HepG2 (cell line): Measurements from ENCODE around the gene MCM3. TPM values are rescaled to one million over a fixed set of nuclear protein-coding genes. Genes with fewer than 3 reads are reported as not detected.

Experiments used
- ATAC-seq: fragments of 200-7000 bp; cut with Tn5 transposase; 3 replicates; pipeline ENCODE4 v1.9.1; 2020; ENCODE audit warnings: mild to moderate bottlenecking, moderate library complexity
- BruUV-seq: library from RNA; stranded (reverse); fragments of 400-500 nt; replicated peaks from 2 replicates; lab custom pipeline; 2021; lab: Mats Ljungman, UMichigan
- CTCF ChIA-PET: fragments of 300-600 bp; formaldehyde crosslinking; extraction: SDS; loops from one replicate; lab custom pipeline; 2021; ENCODE audit warnings: low total read pairs, inconsistent platforms, low intra/inter-chr PET ratio; lab: Yijun Ruan, JAX
- POLR2A ChIA-PET: fragments of 350-600 bp; sonication (Branson Sonifier 250); formaldehyde crosslinking; loops from one replicate; lab custom pipeline; 2020; ENCODE audit warnings: antibody characterized with exemption, inconsistent platforms; lab: Yijun Ruan, JAX
- DNase-seq: peaks from one replicate; pipeline ENCODE4 v3.0.0-alpha.2; 2015; ENCODE audit warnings: low spot score
- FAIRE-seq: peaks from 3 replicates; lab custom pipeline; 2011; peaks lifted over from hg19 to GRCh38; lab: Jason Lieb, UNC
- H2AFZ ChIP-seq: one replicate; pipeline ENCODE4 v1.6.1; 2011; ENCODE audit warnings: low read length, inconsistent platforms
- H3K27ac ChIP-seq: fragments of 300-600 bp; 3 replicates; pipeline ENCODE4 v1.8.0; 2011; ENCODE audit warnings: mixed run types, mild to moderate bottlenecking, mixed read lengths, low read length, inconsistent platforms; ENCODE audit not compliant: insufficient read depth; ENCODE audit errors: extremely low read length
- H3K27me3 ChIP-seq, 2 experiments: fragments of 200-600 bp in 1 of 2; 2 replicates in 1 of 2; 3 replicates in 1 of 2; pipeline versions ENCODE4 v1.6.0 to v1.8.0; 2011; ENCODE audit warnings: low read length in 2 of 2, mild to moderate bottlenecking in 2 of 2, moderate library complexity in 2 of 2, inconsistent platforms in 1 of 2; ENCODE audit not compliant: insufficient read depth in 2 of 2, control insufficient read depth in 1 of 2
- H3K36me3 ChIP-seq, 2 experiments: fragments of 200-600 bp in 1 of 2; replicated peaks in 1 of 2; 2 replicates in 1 of 2; 3 replicates in 1 of 2; pipeline versions ENCODE4 v1.5.1 to v1.8.0; 2011; ENCODE audit warnings: low read length in 2 of 2, inconsistent platforms in 1 of 2; ENCODE audit not compliant: insufficient read depth in 2 of 2, control insufficient read depth in 1 of 2
- H3K4me1 ChIP-seq: 2 replicates; pipeline ENCODE4 v1.5.1; 2012; ENCODE audit warnings: low read length, inconsistent platforms; ENCODE audit not compliant: insufficient read depth
- H3K4me2 ChIP-seq: 2 replicates; pipeline ENCODE4 v1.6.0; 2011; ENCODE audit warnings: low read depth, low read length, inconsistent platforms
- H3K4me3 ChIP-seq, 3 experiments: fragments of 200-600 bp in 1 of 3; sonication (generic), shearing (Covaris generic) in 1 of 3; replicated peaks in 1 of 3; 2 replicates each; pipeline ENCODE4 v1.5.1; 2011 to 2016; ENCODE audit warnings: low read length in 3 of 3, inconsistent platforms in 2 of 3, low read depth in 2 of 3, mild to moderate bottlenecking in 2 of 3, control low read depth in 1 of 3, mixed read lengths in 1 of 3; ENCODE audit not compliant: insufficient read depth in 1 of 3
- H3K79me2 ChIP-seq: one replicate; pipeline ENCODE4 v1.6.1; 2011; ENCODE audit warnings: low read length, inconsistent platforms; ENCODE audit not compliant: insufficient read depth
- H3K9ac ChIP-seq: 2 replicates; pipeline ENCODE4 v1.6.0; 2011; ENCODE audit warnings: mild to moderate bottlenecking, low read depth, low read length, inconsistent platforms; ENCODE audit not compliant: insufficient read depth
- H3K9me3 ChIP-seq: 2 replicates; pipeline ENCODE4 v1.5.1; 2012; ENCODE audit warnings: mild to moderate bottlenecking, low read length
- H4K20me1 ChIP-seq: 2 replicates; pipeline ENCODE4 v1.6.0; 2011; ENCODE audit warnings: inconsistent platforms, mild to moderate bottlenecking, low read length, moderate library complexity; ENCODE audit not compliant: insufficient read depth
- CEBPG ChIP-seq: IDR thresholded peaks from 2 replicates; pipeline ENCODE4 v1.6.1; 2016
- EHMT2 ChIP-seq: fragments of 200-600 bp; sonication (generic); IDR thresholded peaks from 2 replicates; pipeline ENCODE4 v1.7.0; 2017; ENCODE audit warnings: antibody characterized with exemption, low read depth, low read length, borderline replicate concordance
- ELF3 ChIP-seq: IDR thresholded peaks from 2 replicates; pipeline ENCODE4 v1.6.1; 2016; ENCODE audit warnings: missing genetic modification reagents, missing compliant biosample characterization
- FLYWCH1 ChIP-seq: sonication (generic); formaldehyde crosslinking; IDR thresholded peaks from 2 replicates; pipeline ENCODE4 v1.8.1; 2023; ENCODE audit warnings: mild to moderate bottlenecking, missing genetic modification reagents
- FOXP1 ChIP-seq, 2 experiments: fragments of 450-650 bp in 1 of 2; IDR thresholded peaks; 2 replicates each; pipeline ENCODE4 v1.6.1; 2017 to 2018; ENCODE audit warnings: antibody characterized with exemption in 1 of 2
- GATAD2A ChIP-seq: IDR thresholded peaks from 2 replicates; pipeline ENCODE4 v1.6.1; 2016
- HDAC1 ChIP-seq: sonication (generic); formaldehyde crosslinking; IDR thresholded peaks from 2 replicates; pipeline ENCODE4 v1.5.1; 2020; ENCODE audit warnings: mild to moderate bottlenecking, missing genetic modification reagents
- HMG20B ChIP-seq: conservative IDR thresholded peaks from 2 replicates; pipeline ENCODE4 v1.6.1; 2016; ENCODE audit warnings: missing genetic modification reagents, missing compliant biosample characterization
- NAIF1 ChIP-seq: sonication (generic); formaldehyde crosslinking; IDR thresholded peaks from 2 replicates; pipeline ENCODE4 v1.5.0; 2020; ENCODE audit warnings: mild to moderate bottlenecking, missing genetic modification reagents, borderline replicate concordance
- SP5 ChIP-seq: IDR thresholded peaks from 2 replicates; pipeline ENCODE4 v1.6.1; 2016; ENCODE audit warnings: low read depth, borderline replicate concordance
- TBX2 ChIP-seq: sonication (generic); formaldehyde crosslinking; IDR thresholded peaks from 2 replicates; pipeline ENCODE4 v1.5.0; 2020; ENCODE audit warnings: missing genetic modification reagents, mild to moderate bottlenecking, borderline replicate concordance
- ZNF180 ChIP-seq: sonication (generic); formaldehyde crosslinking; IDR thresholded peaks from 2 replicates; pipeline ENCODE4 v1.4.0; 2020; ENCODE audit warnings: low read depth, missing genetic modification reagents, borderline replicate concordance
- ZNF24 ChIP-seq: fragments of 450-650 bp; IDR thresholded peaks from 2 replicates; pipeline ENCODE4 v1.6.1; 2017; ENCODE audit warnings: antibody characterized with exemption, mild to moderate bottlenecking
- ZSCAN9 ChIP-seq: IDR thresholded peaks from 2 replicates; pipeline ENCODE4 v1.6.1; 2016; ENCODE audit warnings: borderline replicate concordance
- WGBS: methylation state at CpG from one replicate; pipeline ENCODE4 v1.1.6; 2017; ENCODE audit warnings: low lambda C conversion rate; 5-methylcytosine and 5-hydroxymethylcytosine counted together
- in situ Hi-C: cut with HindIII; loops from 2 replicates; pipeline ENCODE4 v1.10.0; 2017; ENCODE audit warnings: low pct_unique_long_range_greater_than_20kb; ENCODE audit not compliant: extremely low pct_ligation_motif_present
- intact Hi-C: fragments of 100-400 bp; cut with micrococcal nuclease; formaldehyde crosslinking; loops from one replicate; pipeline ENCODE4 v1.10.0; 2022; ENCODE audit not compliant: unreplicated experiment
- polyA plus RNA-seq, 8 experiments: library from polyadenylated mRNA; depleted of rRNA in 3 of 8; stranded (reverse) in 7 of 8; unstranded in 1 of 8; fragments of >200 nt; fragmentation: Illumina TruSeq in 4 of 8; extraction: Trizol in 4 of 8; gene quantifications; 2 replicates each; pipeline versions ENCODE4 v1.2.1 to v1.2.3, GENCODE V29; 2011 to 2016; ENCODE audit warnings: low read depth in 4 of 8, missing spikeins in 1 of 8, mixed read lengths in 1 of 8; ENCODE audit not compliant: insufficient read depth in 1 of 8
- total RNA-seq, 5 experiments: library from RNA; depleted of rRNA; stranded (reverse); fragments of >200 nt; fragmentation: Illumina TruSeq; extraction: Trizol; gene quantifications; 2 replicates each; pipeline ENCODE4 v1.2.3, GENCODE V29; 2016; ENCODE audit warnings: low read depth in 1 of 5
- TF ChIP-seq, protein P1 (sequence below): IDR thresholded peaks from 2 replicates; pipeline ENCODE4 v1.6.1; 2016
- TF ChIP-seq, protein P2 (sequence below): sonication (generic); formaldehyde crosslinking; IDR thresholded peaks from 2 replicates; pipeline ENCODE4 v1.4.0; 2020; ENCODE audit warnings: missing genetic modification reagents
- TF ChIP-seq, protein P3 (sequence below): sonication (generic); formaldehyde crosslinking; IDR thresholded peaks from 2 replicates; pipeline ENCODE4 v1.8.0; 2022; ENCODE audit warnings: missing genetic modification reagents, mild to moderate bottlenecking, borderline replicate concordance
- TF ChIP-seq, protein P4 (sequence below): sonication (generic); formaldehyde crosslinking; conservative IDR thresholded peaks from 2 replicates; pipeline ENCODE4 v1.4.0; 2020; ENCODE audit warnings: mild to moderate bottlenecking, missing genetic modification reagents, moderate library complexity

The MCM3 gene
- total and polyA plus RNA-seq, 2 of the 13 experiments (the other 11 are each of a cell fraction or from before 2014, with no cell fraction given): 164 to 288 TPM

DNA sequence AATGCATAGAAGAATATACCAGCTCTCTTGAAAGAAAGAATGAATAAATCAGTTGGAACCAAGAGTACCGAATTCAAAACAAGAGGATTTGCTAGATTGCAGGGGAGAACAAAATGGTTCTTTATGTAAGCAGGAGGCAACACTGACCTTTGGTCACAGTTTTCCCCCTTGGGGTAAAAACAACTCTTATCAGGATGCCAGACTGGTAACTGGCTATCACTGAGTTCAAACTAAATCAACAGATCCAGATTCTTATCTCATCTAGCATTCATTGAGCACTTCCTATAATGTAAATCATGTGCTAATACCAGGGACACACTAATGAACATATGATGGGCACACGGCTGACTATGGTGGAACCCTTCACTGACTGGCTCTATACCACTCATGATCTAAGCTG lies 35.5 kb downstream of the MCM3 start:
- POLR2A ChIA-PET: no interaction called here
- intact Hi-C loops: no loop called here
- TF ChIP-seq ZNF24: no peak
- TF ChIP-seq, protein P1, sequence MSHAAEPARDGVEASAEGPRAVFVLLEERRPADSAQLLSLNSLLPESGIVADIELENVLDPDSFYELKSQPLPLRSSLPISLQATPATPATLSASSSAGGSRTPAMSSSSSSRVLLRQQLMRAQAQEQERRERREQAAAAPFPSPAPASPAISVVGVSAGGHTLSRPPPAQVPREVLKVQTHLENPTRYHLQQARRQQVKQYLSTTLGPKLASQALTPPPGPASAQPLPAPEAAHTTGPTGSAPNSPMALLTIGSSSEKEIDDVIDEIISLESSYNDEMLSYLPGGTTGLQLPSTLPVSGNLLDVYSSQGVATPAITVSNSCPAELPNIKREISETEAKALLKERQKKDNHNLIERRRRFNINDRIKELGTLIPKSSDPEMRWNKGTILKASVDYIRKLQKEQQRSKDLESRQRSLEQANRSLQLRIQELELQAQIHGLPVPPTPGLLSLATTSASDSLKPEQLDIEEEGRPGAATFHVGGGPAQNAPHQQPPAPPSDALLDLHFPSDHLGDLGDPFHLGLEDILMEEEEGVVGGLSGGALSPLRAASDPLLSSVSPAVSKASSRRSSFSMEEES (CRISPR knock-in tag): peak; percentile 53
- TF ChIP-seq, protein P2, sequence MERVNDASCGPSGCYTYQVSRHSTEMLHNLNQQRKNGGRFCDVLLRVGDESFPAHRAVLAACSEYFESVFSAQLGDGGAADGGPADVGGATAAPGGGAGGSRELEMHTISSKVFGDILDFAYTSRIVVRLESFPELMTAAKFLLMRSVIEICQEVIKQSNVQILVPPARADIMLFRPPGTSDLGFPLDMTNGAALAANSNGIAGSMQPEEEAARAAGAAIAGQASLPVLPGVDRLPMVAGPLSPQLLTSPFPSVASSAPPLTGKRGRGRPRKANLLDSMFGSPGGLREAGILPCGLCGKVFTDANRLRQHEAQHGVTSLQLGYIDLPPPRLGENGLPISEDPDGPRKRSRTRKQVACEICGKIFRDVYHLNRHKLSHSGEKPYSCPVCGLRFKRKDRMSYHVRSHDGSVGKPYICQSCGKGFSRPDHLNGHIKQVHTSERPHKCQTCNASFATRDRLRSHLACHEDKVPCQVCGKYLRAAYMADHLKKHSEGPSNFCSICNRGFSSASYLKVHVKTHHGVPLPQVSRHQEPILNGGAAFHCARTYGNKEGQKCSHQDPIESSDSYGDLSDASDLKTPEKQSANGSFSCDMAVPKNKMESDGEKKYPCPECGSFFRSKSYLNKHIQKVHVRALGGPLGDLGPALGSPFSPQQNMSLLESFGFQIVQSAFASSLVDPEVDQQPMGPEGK (CRISPR knock-in tag): no peak
- TF ChIP-seq, protein P3, sequence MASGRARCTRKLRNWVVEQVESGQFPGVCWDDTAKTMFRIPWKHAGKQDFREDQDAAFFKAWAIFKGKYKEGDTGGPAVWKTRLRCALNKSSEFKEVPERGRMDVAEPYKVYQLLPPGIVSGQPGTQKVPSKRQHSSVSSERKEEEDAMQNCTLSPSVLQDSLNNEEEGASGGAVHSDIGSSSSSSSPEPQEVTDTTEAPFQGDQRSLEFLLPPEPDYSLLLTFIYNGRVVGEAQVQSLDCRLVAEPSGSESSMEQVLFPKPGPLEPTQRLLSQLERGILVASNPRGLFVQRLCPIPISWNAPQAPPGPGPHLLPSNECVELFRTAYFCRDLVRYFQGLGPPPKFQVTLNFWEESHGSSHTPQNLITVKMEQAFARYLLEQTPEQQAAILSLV (CRISPR knock-in tag): no peak
- TF ChIP-seq CEBPG (CRISPR knock-in tag): peak; percentile 42; the same call in 1 of the 2 replicates
- TF ChIP-seq FOXP1 (IDR thresholded peaks at IDR 0.05): no peak
- TF ChIP-seq FOXP1 (CRISPR knock-in tag; IDR thresholded peaks at IDR 0.05): peak; percentile 36; the same call in 1 of the 2 replicates
- TF ChIP-seq, protein P4, sequence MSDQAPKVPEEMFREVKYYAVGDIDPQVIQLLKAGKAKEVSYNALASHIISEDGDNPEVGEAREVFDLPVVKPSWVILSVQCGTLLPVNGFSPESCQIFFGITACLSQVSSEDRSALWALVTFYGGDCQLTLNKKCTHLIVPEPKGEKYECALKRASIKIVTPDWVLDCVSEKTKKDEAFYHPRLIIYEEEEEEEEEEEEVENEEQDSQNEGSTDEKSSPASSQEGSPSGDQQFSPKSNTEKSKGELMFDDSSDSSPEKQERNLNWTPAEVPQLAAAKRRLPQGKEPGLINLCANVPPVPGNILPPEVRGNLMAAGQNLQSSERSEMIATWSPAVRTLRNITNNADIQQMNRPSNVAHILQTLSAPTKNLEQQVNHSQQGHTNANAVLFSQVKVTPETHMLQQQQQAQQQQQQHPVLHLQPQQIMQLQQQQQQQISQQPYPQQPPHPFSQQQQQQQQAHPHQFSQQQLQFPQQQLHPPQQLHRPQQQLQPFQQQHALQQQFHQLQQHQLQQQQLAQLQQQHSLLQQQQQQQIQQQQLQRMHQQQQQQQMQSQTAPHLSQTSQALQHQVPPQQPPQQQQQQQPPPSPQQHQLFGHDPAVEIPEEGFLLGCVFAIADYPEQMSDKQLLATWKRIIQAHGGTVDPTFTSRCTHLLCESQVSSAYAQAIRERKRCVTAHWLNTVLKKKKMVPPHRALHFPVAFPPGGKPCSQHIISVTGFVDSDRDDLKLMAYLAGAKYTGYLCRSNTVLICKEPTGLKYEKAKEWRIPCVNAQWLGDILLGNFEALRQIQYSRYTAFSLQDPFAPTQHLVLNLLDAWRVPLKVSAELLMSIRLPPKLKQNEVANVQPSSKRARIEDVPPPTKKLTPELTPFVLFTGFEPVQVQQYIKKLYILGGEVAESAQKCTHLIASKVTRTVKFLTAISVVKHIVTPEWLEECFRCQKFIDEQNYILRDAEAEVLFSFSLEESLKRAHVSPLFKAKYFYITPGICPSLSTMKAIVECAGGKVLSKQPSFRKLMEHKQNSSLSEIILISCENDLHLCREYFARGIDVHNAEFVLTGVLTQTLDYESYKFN (CRISPR knock-in tag): peak; percentile 74
- 0 out of 2 replicates have a peak, but pooled peaks have one; percentile 16 for TF ChIP-seq HMG20B (CRISPR knock-in tag)
- peak; percentile 20; the same call in 1 of the 2 replicates for TF ChIP-seq ELF3
- TF ChIP-seq GATAD2A (CRISPR knock-in tag): 0 out of 2 replicates have a peak, but pooled peaks have one; percentile 30
- peak; percentile 50; the same call in 1 of the 2 replicates for TF ChIP-seq TBX2 (CRISPR knock-in tag)
- TF ChIP-seq ZNF180: no peak
- 0 out of 2 replicates have a peak, but pooled peaks have one; percentile 47 for TF ChIP-seq EHMT2
- TF ChIP-seq FLYWCH1 (CRISPR knock-in tag): no peak
- TF ChIP-seq HDAC1 (CRISPR knock-in tag): no peak
- peak; percentile 52; the same call in 1 of the 2 replicates for TF ChIP-seq ZSCAN9 (CRISPR knock-in tag)
- TF ChIP-seq NAIF1 (CRISPR knock-in tag): peak; percentile 47; the same call in 1 of the 2 replicates
- TF ChIP-seq SP5 (CRISPR knock-in tag): 0 out of 2 replicates have a peak, but pooled peaks have one; percentile 29

More for the DNA sequence above, 35.5 kb downstream of the MCM3 start:
- H3K4me3 ChIP-seq: no peak overlapping the region
- H3K36me3 ChIP-seq: no peaks in the 10 kb centered on the region
- H3K4me2 ChIP-seq: peak overlapping the region; percentile 33
- peaks cover 0 to 8% of the 10 kb centered on the region in 2 experiments; a peak in 4 of 5 replicates for H3K27me3 ChIP-seq
- no peaks in the 10 kb centered on the region for H4K20me1 ChIP-seq
- FAIRE-seq: peak; percentile 4
- H3K27ac ChIP-seq: no peak overlapping the region
- no peaks in the 10 kb centered on the region for H3K9me3 ChIP-seq
- no peaks in the 10 kb centered on the region for H3K79me2 ChIP-seq
- in situ Hi-C loops: no loop called here
- CTCF ChIA-PET: no interaction called here
- 3% methylated on average over 2 of the region's 2 CpGs for WGBS
- BruUV-seq: no TSS peak
- DNase-seq: peak; percentile 59
- ATAC-seq: peak; percentile 36
- no peak overlapping the region for H3K9ac ChIP-seq
- no peak overlapping the region for H2AFZ ChIP-seq
- H3K4me1 ChIP-seq: peaks cover 66% of the 10 kb centered on the region
